ENCODE data around the gene TMUB1. TPM values are rescaled to one million over a fixed set of nuclear protein-coding genes. Genes with fewer than 3 reads are reported as not detected.

Gene TMUB1
- total RNA-seq, 1 experiment from 2014 or later, result 43.8 TPM

DNA sequence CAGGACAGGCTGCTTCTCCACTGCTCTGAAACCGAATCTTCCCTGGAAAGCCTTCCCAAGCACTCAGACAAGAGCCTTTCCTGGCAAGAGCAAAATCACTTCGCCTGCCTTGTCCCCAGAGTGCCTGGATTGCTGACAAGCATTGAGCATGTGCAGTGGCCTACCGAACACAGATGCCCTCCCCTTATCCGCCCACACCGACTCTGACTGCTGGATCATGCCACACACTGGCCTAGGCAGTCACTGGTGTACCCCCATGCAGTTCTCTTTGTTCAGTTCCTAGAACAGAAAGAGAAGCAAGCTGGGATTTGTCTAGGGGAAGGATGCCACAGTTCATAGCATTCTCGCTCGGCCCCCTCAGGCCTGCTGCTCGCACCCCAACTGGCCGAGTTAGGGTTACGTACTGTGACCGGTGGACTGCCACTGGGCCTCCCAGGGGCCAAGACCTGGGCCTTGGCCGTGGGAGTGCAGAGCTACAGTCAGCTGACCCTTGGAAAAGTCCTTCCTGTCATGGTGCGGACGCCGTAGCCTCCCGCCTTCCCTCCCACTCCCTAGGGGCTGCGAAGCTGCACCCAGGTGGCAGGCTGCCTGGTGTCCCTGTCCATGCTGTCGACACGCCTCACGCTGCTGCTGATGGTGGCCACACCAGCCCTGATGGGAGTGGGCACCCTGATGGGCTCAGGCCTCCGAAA, 48.1 kb downstream of the TMUB1 start:
- Histone ChIP-seq H3K36me3 (ENCODE audit: insufficient read depth, low read length, poor library complexity, severe bottlenecking) (peaks cover 4% of the 10 kb centered on the region), H3K27me3 (replicated peaks; ENCODE audit: insufficient read depth, low read depth, low read length, poor library complexity) (no peaks in the 10 kb centered on the region), H3K4me3 (ENCODE audit: low read depth, low read length, poor library complexity, severe bottlenecking) (no peak overlapping the region), H3K9me3 (ENCODE audit: low read depth, low read length, poor library complexity, severe bottlenecking) (no peaks in the 10 kb centered on the region), H3K27ac (ENCODE audit: low read depth, low read length, poor library complexity, severe bottlenecking) (no peak overlapping the region), H3K4me1 (ENCODE audit: insufficient read depth, low read length, poor library complexity, severe bottlenecking) (peaks cover 9% of the 10 kb centered on the region)
- TF ChIP-seq, protein P1, sequence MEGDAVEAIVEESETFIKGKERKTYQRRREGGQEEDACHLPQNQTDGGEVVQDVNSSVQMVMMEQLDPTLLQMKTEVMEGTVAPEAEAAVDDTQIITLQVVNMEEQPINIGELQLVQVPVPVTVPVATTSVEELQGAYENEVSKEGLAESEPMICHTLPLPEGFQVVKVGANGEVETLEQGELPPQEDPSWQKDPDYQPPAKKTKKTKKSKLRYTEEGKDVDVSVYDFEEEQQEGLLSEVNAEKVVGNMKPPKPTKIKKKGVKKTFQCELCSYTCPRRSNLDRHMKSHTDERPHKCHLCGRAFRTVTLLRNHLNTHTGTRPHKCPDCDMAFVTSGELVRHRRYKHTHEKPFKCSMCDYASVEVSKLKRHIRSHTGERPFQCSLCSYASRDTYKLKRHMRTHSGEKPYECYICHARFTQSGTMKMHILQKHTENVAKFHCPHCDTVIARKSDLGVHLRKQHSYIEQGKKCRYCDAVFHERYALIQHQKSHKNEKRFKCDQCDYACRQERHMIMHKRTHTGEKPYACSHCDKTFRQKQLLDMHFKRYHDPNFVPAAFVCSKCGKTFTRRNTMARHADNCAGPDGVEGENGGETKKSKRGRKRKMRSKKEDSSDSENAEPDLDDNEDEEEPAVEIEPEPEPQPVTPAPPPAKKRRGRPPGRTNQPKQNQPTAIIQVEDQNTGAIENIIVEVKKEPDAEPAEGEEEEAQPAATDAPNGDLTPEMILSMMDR (conservative IDR thresholded peaks at IDR 0.05; ENCODE audit: low read depth, low read length), result no peak
- no peak for TF ChIP-seq EZH2 (IDR thresholded peaks at IDR 0.05; ENCODE audit: borderline replicate concordance, low read depth, low read length, poor library complexity, severe bottlenecking)
- POLR2A ChIA-PET (ENCODE audit: low non-redundant PET), result no interaction called here
- CTCF ChIA-PET, result no interaction called here
- no peak for DNase-seq (ENCODE audit: low spot score)
- intact Hi-C loops (cut with micrococcal nuclease; ENCODE audit: unreplicated experiment), result no loop called here
- no TSS peak for BruUV-seq (replicated peaks)

DNA sequence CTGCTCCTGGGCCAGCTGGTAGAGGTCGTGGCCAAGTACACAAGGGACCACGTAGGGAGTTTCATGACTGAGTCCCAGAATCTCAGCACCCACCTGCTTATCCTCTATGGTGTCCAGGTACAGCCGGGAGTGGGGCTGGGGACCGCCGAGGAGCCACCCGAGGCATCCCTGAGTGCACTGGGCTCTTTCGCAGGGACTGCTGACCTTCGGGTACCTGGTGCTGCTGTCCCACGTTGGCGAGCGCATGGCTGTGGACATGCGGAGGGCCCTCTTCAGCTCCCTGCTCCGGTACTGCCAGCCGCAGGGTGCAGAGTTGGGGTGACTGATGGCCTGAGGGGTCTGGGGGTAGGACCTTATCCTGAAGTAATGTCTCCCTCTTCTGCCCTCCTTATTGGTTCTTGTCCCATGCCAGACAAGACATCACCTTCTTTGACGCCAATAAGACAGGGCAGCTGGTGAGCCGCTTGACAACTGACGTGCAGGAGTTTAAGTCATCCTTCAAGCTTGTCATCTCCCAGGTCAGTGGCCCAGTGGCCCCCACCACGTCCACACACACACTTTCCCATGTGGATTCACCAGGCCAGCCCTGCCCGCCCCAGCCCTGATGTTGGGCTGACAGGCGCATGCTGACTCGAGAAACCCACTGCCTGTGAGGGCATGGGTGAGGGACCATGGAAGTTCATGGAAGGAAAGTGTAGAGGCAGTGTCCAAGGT, 48.8 kb downstream of the TMUB1 start:
- H3K27me3 ChIP-seq (replicated peaks; ENCODE audit: insufficient read depth, low read depth, low read length, poor library complexity), result no peaks in the 10 kb centered on the region
- intact Hi-C loops (cut with micrococcal nuclease; ENCODE audit: unreplicated experiment), result no loop called here
- POLR2A ChIA-PET (ENCODE audit: low non-redundant PET), result no interaction called here
- H3K36me3 ChIP-seq (ENCODE audit: insufficient read depth, low read length, poor library complexity, severe bottlenecking), result peaks cover 4% of the 10 kb centered on the region
- no peak for TF ChIP-seq EZH2 (IDR thresholded peaks at IDR 0.05; ENCODE audit: borderline replicate concordance, low read depth, low read length, poor library complexity, severe bottlenecking)
- TF ChIP-seq, protein P1 (conservative IDR thresholded peaks at IDR 0.05; ENCODE audit: low read depth, low read length), result no peak
- H3K27ac ChIP-seq (ENCODE audit: low read depth, low read length, poor library complexity, severe bottlenecking), result no peak overlapping the region
- H3K9me3 ChIP-seq (ENCODE audit: low read depth, low read length, poor library complexity, severe bottlenecking), result no peaks in the 10 kb centered on the region
- BruUV-seq (replicated peaks), result no TSS peak
- no peak overlapping the region for H3K4me3 ChIP-seq (ENCODE audit: low read depth, low read length, poor library complexity, severe bottlenecking)
- H3K4me1 ChIP-seq (ENCODE audit: insufficient read depth, low read length, poor library complexity, severe bottlenecking), result peaks cover 9% of the 10 kb centered on the region
- DNase-seq (ENCODE audit: low spot score), result no peak
- CTCF ChIA-PET, result no interaction called here

DNA sequence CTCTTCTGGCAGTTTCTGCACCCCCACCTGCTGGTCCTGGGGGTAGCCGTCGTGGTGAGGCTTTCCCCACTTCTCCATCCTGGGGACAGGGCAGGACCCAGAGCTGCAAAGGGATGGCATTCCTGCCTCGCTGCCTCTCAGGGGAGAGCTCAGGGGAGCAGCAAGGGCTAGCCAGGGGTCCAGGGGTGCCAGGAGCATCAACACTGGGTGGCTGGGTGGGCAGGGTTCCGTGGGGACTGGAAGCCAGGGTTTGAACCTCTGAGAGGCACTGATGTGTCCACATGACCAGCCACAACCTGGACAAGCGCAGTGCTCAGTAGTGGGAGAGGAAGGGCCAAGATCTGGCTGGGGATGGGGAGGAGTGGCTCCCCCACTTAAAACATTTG, 49.4 kb downstream of the TMUB1 start:
- Histone ChIP-seq H3K4me3 (ENCODE audit: low read depth, low read length, poor library complexity, severe bottlenecking) (no peak overlapping the region), H3K4me1 (ENCODE audit: insufficient read depth, low read length, poor library complexity, severe bottlenecking) (peaks cover 3% of the 10 kb centered on the region), H3K27ac (ENCODE audit: low read depth, low read length, poor library complexity, severe bottlenecking) (no peak overlapping the region), H3K9me3 (ENCODE audit: low read depth, low read length, poor library complexity, severe bottlenecking) (no peaks in the 10 kb centered on the region), H3K36me3 (ENCODE audit: insufficient read depth, low read length, poor library complexity, severe bottlenecking) (peaks cover 4% of the 10 kb centered on the region), H3K27me3 (replicated peaks; ENCODE audit: insufficient read depth, low read depth, low read length, poor library complexity) (no peaks in the 10 kb centered on the region)
- DNase-seq (ENCODE audit: low spot score), result no peak
- no TSS peak for BruUV-seq (replicated peaks)
- ChIA-PET CTCF (no interaction called here), POLR2A (ENCODE audit: low non-redundant PET) (no interaction called here)
- intact Hi-C loops (cut with micrococcal nuclease; ENCODE audit: unreplicated experiment), result no loop called here
- no peak for TF ChIP-seq EZH2 (IDR thresholded peaks at IDR 0.05; ENCODE audit: borderline replicate concordance, low read depth, low read length, poor library complexity, severe bottlenecking)
- TF ChIP-seq, protein P1 (conservative IDR thresholded peaks at IDR 0.05; ENCODE audit: low read depth, low read length), result no peak
